Activated naive CD8-positive, alpha-beta T cell treated with anti-CD3 and anti-CD28 coated beads for 36 hours (primary cell): Measurements from ENCODE around the gene ARHGAP33. TPM values are rescaled to one million over a fixed set of nuclear protein-coding genes. Genes with fewer than 3 reads are reported as not detected.
"Not testable (repeated sequence)": the region's sequence is repeated elsewhere in the genome, so short reads cannot be mapped to it uniquely, and the experiment has no call there.

ENCODE experiments used
- DNase-seq: peaks from one replicate; pipeline ENCODE4 v3.0.0; 2021
- H3K27ac Mint-ChIP-seq: one replicate; pipeline ENCODE4 v1.8.0; 2022; ENCODE audit warnings: mild to moderate bottlenecking, moderate library complexity, mixed read lengths
- H3K27me3 Mint-ChIP-seq: one replicate; pipeline ENCODE4 v1.8.0; 2022; ENCODE audit warnings: mild to moderate bottlenecking, mixed read lengths
- H3K36me3 Mint-ChIP-seq: one replicate; pipeline ENCODE4 v1.8.0; 2021; ENCODE audit warnings: mild to moderate bottlenecking, mixed read lengths
- H3K4me1 Mint-ChIP-seq: one replicate; pipeline ENCODE4 v1.8.0; 2021; ENCODE audit warnings: mixed read lengths
- H3K4me3 Mint-ChIP-seq: one replicate; pipeline ENCODE4 v1.8.0; 2022; ENCODE audit warnings: mild to moderate bottlenecking, moderate library complexity, mixed read lengths
- H3K9me3 Mint-ChIP-seq: one replicate; pipeline ENCODE4 v1.8.0; 2022; ENCODE audit warnings: mixed read lengths
- total RNA-seq, 2 experiments: library from RNA; stranded (reverse); gene quantifications; one replicate each; pipeline ENCODE4 v1.2.3, GENCODE V29; 2021

Gene ARHGAP33
- total RNA-seq, 2 experiments from 2014 or later, result 15.0 to 16.3 TPM

- no peak overlapping the region for H3K27ac Mint-ChIP-seq
- H3K4me3 Mint-ChIP-seq, result no peak overlapping the region
- no peaks in the 10 kb centered on the region for H3K9me3 Mint-ChIP-seq
- DNase-seq, result no peak
- H3K36me3 Mint-ChIP-seq, result no peaks in the 10 kb centered on the region
- H3K27me3 Mint-ChIP-seq, result peaks cover 22% of the 10 kb centered on the region
- H3K4me1 Mint-ChIP-seq, result peaks cover 6% of the 10 kb centered on the region
Observed at GRCh38 chr19:35807633-35808032, 32.3 kb downstream of the ARHGAP33 start.

- Mint-ChIP-seq H3K9me3 (no peaks in the 10 kb centered on the region), H3K27ac (no peak overlapping the region), H3K36me3 (no peaks in the 10 kb centered on the region)
Observed at GRCh38 chr19:35811317-35812219, 36.2 kb downstream of the ARHGAP33 start.

GRCh38 chr19:35812220-35813042 is 37.1 kb downstream of the ARHGAP33 start, which contains the start of gene PRODH2:
Gene PRODH2, minus strand, starts transcription at chr19:35812845. Its CDS starts 40 bp downstream, at chr19:35812805.
- no peaks in the 10 kb centered on the region for H3K9me3 Mint-ChIP-seq
- no peaks in the 10 kb centered on the region for H3K36me3 Mint-ChIP-seq
- H3K27me3 Mint-ChIP-seq, result peaks cover 23% of the 10 kb centered on the region
- no peak within 1 kb of the TSS for H3K27ac Mint-ChIP-seq
- no peak within 1 kb of the TSS for H3K4me3 Mint-ChIP-seq
- H3K4me1 Mint-ChIP-seq, result no peaks in the 10 kb centered on the region
- no peak for DNase-seq

More at GRCh38 chr19:35811317-35812219, 36.2 kb downstream of the ARHGAP33 start:
- H3K4me3 Mint-ChIP-seq, result no peak overlapping the region
- no peaks in the 10 kb centered on the region for H3K4me1 Mint-ChIP-seq
- DNase-seq, result no peak
- peaks cover 21% of the 10 kb centered on the region for H3K27me3 Mint-ChIP-seq

- H3K27me3 Mint-ChIP-seq, result peaks cover 23% of the 10 kb centered on the region
- H3K4me3 Mint-ChIP-seq, result no peak overlapping the region
- no peaks in the 10 kb centered on the region for H3K36me3 Mint-ChIP-seq
- H3K4me1 Mint-ChIP-seq, result no peaks in the 10 kb centered on the region
- H3K9me3 Mint-ChIP-seq, result no peaks in the 10 kb centered on the region
- no peak overlapping the region for H3K27ac Mint-ChIP-seq
- DNase-seq, result no peak
Observed at GRCh38 chr19:35813043-35813890, 37.9 kb downstream of the ARHGAP33 start.

GRCh38 chr19:35816262-35816661 is 40.9 kb downstream of the ARHGAP33 start:
- peaks cover 9% of the 10 kb centered on the region for H3K27me3 Mint-ChIP-seq
- no peak overlapping the region for H3K27ac Mint-ChIP-seq
- no peak for DNase-seq
- H3K4me1 Mint-ChIP-seq, result peaks cover 2% of the 10 kb centered on the region
- H3K36me3 Mint-ChIP-seq, result no peaks in the 10 kb centered on the region
- no peaks in the 10 kb centered on the region for H3K9me3 Mint-ChIP-seq
- no peak overlapping the region for H3K4me3 Mint-ChIP-seq

- H3K27me3 Mint-ChIP-seq, result peaks cover 5% of the 10 kb centered on the region
- no peaks in the 10 kb centered on the region for H3K9me3 Mint-ChIP-seq
- no peaks in the 10 kb centered on the region for H3K36me3 Mint-ChIP-seq
- H3K27ac Mint-ChIP-seq, result no peak overlapping the region
- H3K4me3 Mint-ChIP-seq, result no peak overlapping the region
- no peak for DNase-seq
- H3K4me1 Mint-ChIP-seq, result peaks cover 2% of the 10 kb centered on the region
Observed at GRCh38 chr19:35816846-35817245, 41.5 kb downstream of the ARHGAP33 start.

- no peak for DNase-seq
- H3K27ac Mint-ChIP-seq, result no peak overlapping the region
- peaks cover 14% of the 10 kb centered on the region for H3K27me3 Mint-ChIP-seq
- no peaks in the 10 kb centered on the region for H3K9me3 Mint-ChIP-seq
- no peak overlapping the region for H3K4me3 Mint-ChIP-seq
- H3K4me1 Mint-ChIP-seq, result peaks cover 2% of the 10 kb centered on the region
- no peaks in the 10 kb centered on the region for H3K36me3 Mint-ChIP-seq
Observed at GRCh38 chr19:35818445-35818844, 43.1 kb downstream of the ARHGAP33 start.

- H3K9me3 Mint-ChIP-seq, result no peaks in the 10 kb centered on the region
- H3K4me1 Mint-ChIP-seq, result peaks cover 2% of the 10 kb centered on the region
- H3K27me3 Mint-ChIP-seq, result peaks cover 29% of the 10 kb centered on the region
- DNase-seq, result no peak
- no peak overlapping the region for H3K4me3 Mint-ChIP-seq
- no peak overlapping the region for H3K27ac Mint-ChIP-seq
- no peaks in the 10 kb centered on the region for H3K36me3 Mint-ChIP-seq
Observed at GRCh38 chr19:35822579-35822978, 47.2 kb downstream of the ARHGAP33 start.

- Mint-ChIP-seq H3K4me1 (peaks cover 2% of the 10 kb centered on the region), H3K4me3 (no peak overlapping the region), H3K9me3 (no peaks in the 10 kb centered on the region), H3K27me3 (peaks cover 38% of the 10 kb centered on the region), H3K36me3 (no peaks in the 10 kb centered on the region), H3K27ac (no peak overlapping the region)
- DNase-seq, result no peak
Observed at GRCh38 chr19:35824150-35824549, 48.8 kb downstream of the ARHGAP33 start.

- Mint-ChIP-seq H3K36me3 (no peaks in the 10 kb centered on the region), H3K9me3 (no peaks in the 10 kb centered on the region), H3K27me3 (peaks cover 38% of the 10 kb centered on the region), H3K4me3 (no peak overlapping the region), H3K27ac (no peak overlapping the region), H3K4me1 (no peaks in the 10 kb centered on the region)
- peak; percentile 59 for DNase-seq
Observed at GRCh38 chr19:35828692-35829301, 53.4 kb downstream of the ARHGAP33 start.

GRCh38 chr19:35830986-35831385 is 55.6 kb downstream of the ARHGAP33 start:
- Mint-ChIP-seq H3K9me3 (no peaks in the 10 kb centered on the region), H3K4me3 (no peak overlapping the region), H3K27ac (no peak overlapping the region), H3K27me3 (peaks cover 39% of the 10 kb centered on the region), H3K4me1 (no peaks in the 10 kb centered on the region), H3K36me3 (no peaks in the 10 kb centered on the region)
- no peak for DNase-seq

GRCh38 chr19:35832054-35832453 is 56.7 kb downstream of the ARHGAP33 start:
- Mint-ChIP-seq H3K27ac (no peak overlapping the region), H3K36me3 (no peaks in the 10 kb centered on the region), H3K27me3 (peaks cover 42% of the 10 kb centered on the region), H3K4me1 (no peaks in the 10 kb centered on the region), H3K4me3 (no peak overlapping the region), H3K9me3 (no peaks in the 10 kb centered on the region)
- DNase-seq, result no peak

- Mint-ChIP-seq H3K4me1 (no peaks in the 10 kb centered on the region), H3K27ac (no peak overlapping the region), H3K9me3 (peaks cover 2% of the 10 kb centered on the region), H3K27me3 (peaks cover 36% of the 10 kb centered on the region), H3K4me3 (no peak overlapping the region), H3K36me3 (no peaks in the 10 kb centered on the region)
- no peak for DNase-seq
Observed at GRCh38 chr19:35833972-35834371, 58.6 kb downstream of the ARHGAP33 start.

- H3K27ac Mint-ChIP-seq, DNase-seq, H3K4me3 Mint-ChIP-seq, H3K9me3 Mint-ChIP-seq, H3K4me1 Mint-ChIP-seq, H3K36me3 Mint-ChIP-seq: not testable (repeated sequence)
- peaks cover 35% of the 10 kb centered on the region for H3K27me3 Mint-ChIP-seq
Observed at GRCh38 chr19:35836096-35836495, 60.7 kb downstream of the ARHGAP33 start.
